Natural killer cell (primary cell): Measurements from ENCODE around the gene MINDY3. TPM values are rescaled to one million over a fixed set of nuclear protein-coding genes. Genes with fewer than 3 reads are reported as not detected.

ENCODE experiments used
- ATAC-seq, 3 donors: fragments of 150-1000 bp in 2 of 3; fragments of 200-7000 bp in 1 of 3; cut with Tn5 transposase; 1 replicate in 1 of 3; 2 replicates in 2 of 3; pipeline ENCODE4 v1.10.0; 2021; ENCODE audit warnings: mild to moderate bottlenecking in 2 of 3, moderate library complexity in 2 of 3
- DNase-seq, 2 donors: peaks; one replicate each; pipeline versions ENCODE4 v3.0.0 to v3.0.0-alpha.2; 2013 to 2021; ENCODE audit warnings: mixed read lengths in 1 of 2
- H3K27ac ChIP-seq: one replicate; pipeline ENCODE4 v1.5.1; 2013; ENCODE audit warnings: mild to moderate bottlenecking, low read length
- H3K27me3 ChIP-seq: one replicate; pipeline ENCODE4 v1.6.1; 2013; ENCODE audit warnings: low read length; ENCODE audit not compliant: control insufficient read depth, insufficient read depth
- H3K36me3 ChIP-seq: one replicate; pipeline ENCODE4 v1.6.1; 2013; ENCODE audit warnings: low read length; ENCODE audit not compliant: control insufficient read depth, insufficient read depth
- H3K4me1 ChIP-seq: one replicate; pipeline ENCODE4 v1.6.1; 2013; ENCODE audit warnings: low read length; ENCODE audit not compliant: control insufficient read depth, insufficient read depth
- H3K4me3 ChIP-seq: one replicate; pipeline ENCODE4 v1.5.1; 2013; ENCODE audit warnings: low read length
- H3K9me3 ChIP-seq: one replicate; pipeline ENCODE4 v1.6.1; 2013; ENCODE audit warnings: low read length; ENCODE audit not compliant: control insufficient read depth, insufficient read depth
- H3K27ac Mint-ChIP-seq, 2 donors: one replicate each; pipeline ENCODE4 v1.8.0; 2022; ENCODE audit warnings: mild to moderate bottlenecking in 2 of 2, mixed read lengths in 2 of 2, moderate library complexity in 1 of 2
- H3K27me3 Mint-ChIP-seq, 2 donors: one replicate each; pipeline ENCODE4 v1.8.0; 2022; ENCODE audit warnings: low read depth in 2 of 2, mixed read lengths in 2 of 2
- H3K36me3 Mint-ChIP-seq: one replicate; pipeline ENCODE4 v1.8.0; 2022; ENCODE audit warnings: mixed read lengths
- H3K4me1 Mint-ChIP-seq, 2 donors: one replicate each; pipeline ENCODE4 v1.8.0; 2022; ENCODE audit warnings: mixed read lengths in 2 of 2
- H3K4me3 Mint-ChIP-seq: one replicate; pipeline ENCODE4 v1.8.0; 2022; ENCODE audit warnings: mild to moderate bottlenecking, moderate library complexity, mixed read lengths
- H3K9me3 Mint-ChIP-seq, 2 donors: one replicate each; pipeline ENCODE4 v1.8.0; 2022; ENCODE audit warnings: mixed read lengths in 2 of 2
- WGBS: methylation state at CpG from one replicate; pipeline ENCODE4 v1.1.7; 2013; ENCODE audit warnings: missing lambda C conversion rate; ENCODE audit not compliant: insufficient coverage; 5-methylcytosine and 5-hydroxymethylcytosine counted together
- intact Hi-C: fragments of 100-400 bp; cut with micrococcal nuclease; formaldehyde crosslinking; loops from one replicate; pipeline ENCODE4 v1.14.2; 2022
- total RNA-seq, 4 donors: library from RNA; stranded (reverse); fragments of 120-200 nt in 1 of 4; gene quantifications; one replicate each; pipeline versions ENCODE4 v1.2.3 to v1.2.4, GENCODE V29; 2013 to 2022
- TF ChIP-seq, protein P1 (sequence below): fragments of 200-600 bp; IDR thresholded peaks from one replicate; pipeline ENCODE4 v1.8.0; 2022; ENCODE audit warnings: antibody characterized with exemption

MINDY3 gene
- total RNA-seq, 3 donors from 2014 or later (not counting 1 experiment from before 2014, with no cell fraction given), result 48.8 to 57.3 (median 53.3) TPM

DNA sequence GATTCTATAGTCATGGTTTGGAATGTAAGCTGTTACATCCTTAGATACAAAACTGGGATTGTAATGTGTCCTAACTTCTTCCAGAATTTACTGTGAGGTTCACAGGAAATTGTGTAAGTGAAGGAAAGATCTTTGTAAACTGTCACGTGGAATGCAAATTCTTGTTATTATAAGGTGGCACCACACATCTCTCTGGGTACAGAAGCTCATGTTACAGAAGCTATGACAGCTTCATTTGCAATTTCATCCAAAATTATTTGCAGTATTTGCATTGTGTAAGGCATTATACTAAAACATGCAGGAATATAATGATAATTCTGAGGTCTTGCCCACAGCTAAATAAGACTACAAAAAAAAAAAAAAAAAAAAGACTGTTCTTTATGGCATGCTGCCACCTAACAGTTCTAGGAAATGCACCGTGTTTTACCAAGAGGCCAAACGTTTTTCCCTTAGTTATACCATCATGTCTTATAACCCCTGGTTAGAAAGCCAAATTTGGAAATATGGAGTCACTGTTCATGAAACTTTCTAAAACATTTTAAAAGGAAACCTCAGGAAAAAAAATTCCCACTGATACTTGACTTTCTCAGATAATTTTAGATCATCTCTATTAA lies 17.6 kb downstream of the MINDY3 start:
- TF ChIP-seq, protein P1, sequence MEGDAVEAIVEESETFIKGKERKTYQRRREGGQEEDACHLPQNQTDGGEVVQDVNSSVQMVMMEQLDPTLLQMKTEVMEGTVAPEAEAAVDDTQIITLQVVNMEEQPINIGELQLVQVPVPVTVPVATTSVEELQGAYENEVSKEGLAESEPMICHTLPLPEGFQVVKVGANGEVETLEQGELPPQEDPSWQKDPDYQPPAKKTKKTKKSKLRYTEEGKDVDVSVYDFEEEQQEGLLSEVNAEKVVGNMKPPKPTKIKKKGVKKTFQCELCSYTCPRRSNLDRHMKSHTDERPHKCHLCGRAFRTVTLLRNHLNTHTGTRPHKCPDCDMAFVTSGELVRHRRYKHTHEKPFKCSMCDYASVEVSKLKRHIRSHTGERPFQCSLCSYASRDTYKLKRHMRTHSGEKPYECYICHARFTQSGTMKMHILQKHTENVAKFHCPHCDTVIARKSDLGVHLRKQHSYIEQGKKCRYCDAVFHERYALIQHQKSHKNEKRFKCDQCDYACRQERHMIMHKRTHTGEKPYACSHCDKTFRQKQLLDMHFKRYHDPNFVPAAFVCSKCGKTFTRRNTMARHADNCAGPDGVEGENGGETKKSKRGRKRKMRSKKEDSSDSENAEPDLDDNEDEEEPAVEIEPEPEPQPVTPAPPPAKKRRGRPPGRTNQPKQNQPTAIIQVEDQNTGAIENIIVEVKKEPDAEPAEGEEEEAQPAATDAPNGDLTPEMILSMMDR, result no peak
- Mint-ChIP-seq H3K27ac (peak overlapping the region; percentile 41 to 59), H3K4me3 (no peak overlapping the region), H3K9me3 (no peaks in the 10 kb centered on the region), H3K36me3 (no peaks in the 10 kb centered on the region), H3K27me3 (no peaks in the 10 kb centered on the region), H3K4me1 (peaks cover 23 to 24% of the 10 kb centered on the region in 2 donors)
- no peaks in the 10 kb centered on the region for H3K4me1 ChIP-seq
- no peak overlapping the region for H3K4me3 ChIP-seq
- H3K36me3 ChIP-seq, result peaks cover 15% of the 10 kb centered on the region
- 29% methylated on average over 3 of the region's 3 CpGs for WGBS
- no peaks in the 10 kb centered on the region for H3K9me3 ChIP-seq
- ATAC-seq (no peak), DNase-seq (no peak)
- H3K27me3 ChIP-seq, result no peaks in the 10 kb centered on the region
- intact Hi-C loops, result no loop called here
- H3K27ac ChIP-seq, result no peak overlapping the region

DNA sequence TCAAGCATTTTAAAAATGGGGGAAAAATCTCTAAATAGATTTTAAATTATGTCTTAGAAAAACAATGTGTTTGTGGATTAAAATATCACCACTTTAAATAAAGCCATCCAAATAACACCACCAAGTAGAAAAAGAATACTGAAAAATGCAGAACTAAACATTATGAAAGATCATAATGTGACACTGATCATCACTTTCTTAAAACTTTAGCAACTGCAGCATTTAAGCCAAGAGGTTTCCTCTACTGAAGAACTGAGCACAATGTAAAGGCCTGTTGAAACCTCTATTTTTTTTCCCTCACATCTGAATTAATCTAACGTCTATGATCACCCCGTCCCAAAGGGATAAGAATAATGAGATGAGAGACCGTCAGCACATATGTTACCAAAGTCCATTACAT lies 18.6 kb downstream of the MINDY3 start:
- Mint-ChIP-seq H3K36me3 (no peaks in the 10 kb centered on the region), H3K9me3 (no peaks in the 10 kb centered on the region), H3K27ac (peak overlapping the region; percentile 47 to 62), H3K27me3 (no peaks in the 10 kb centered on the region), H3K4me1 (peaks cover 21 to 22% of the 10 kb centered on the region in 2 donors), H3K4me3 (no peak overlapping the region)
- ATAC-seq (no peak), DNase-seq (no peak)
- intact Hi-C loops, result no loop called here
- peaks cover 15% of the 10 kb centered on the region for H3K36me3 ChIP-seq
- 80% methylated on average over 2 of the region's 3 CpGs for WGBS
- H3K27me3 ChIP-seq, result no peaks in the 10 kb centered on the region
- no peaks in the 10 kb centered on the region for H3K9me3 ChIP-seq
- TF ChIP-seq, protein P1, result no peak
- H3K4me1 ChIP-seq, result no peaks in the 10 kb centered on the region
- no peak overlapping the region for H3K27ac ChIP-seq
- no peak overlapping the region for H3K4me3 ChIP-seq

DNA sequence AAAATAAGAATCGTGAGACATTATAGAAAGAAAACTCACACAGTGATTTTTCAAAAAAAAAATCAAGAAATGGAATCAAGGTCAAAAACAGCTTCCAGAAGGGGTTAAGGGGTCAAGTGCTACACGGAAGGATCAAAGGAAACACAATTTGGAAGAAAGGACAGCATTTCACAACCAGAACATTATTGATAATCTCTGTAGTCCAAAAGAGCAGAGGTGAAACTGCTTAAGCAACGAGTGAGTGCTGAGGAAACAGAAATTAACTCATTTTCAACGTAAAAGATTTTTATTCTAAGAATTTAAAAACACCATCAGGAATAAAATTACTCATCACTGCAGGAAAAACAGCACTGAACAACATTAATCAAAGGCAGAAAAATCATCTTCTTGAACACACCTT lies 23.5 kb downstream of the MINDY3 start:
- Histone ChIP-seq H3K27me3 (no peaks in the 10 kb centered on the region), H3K4me3 (no peak overlapping the region), H3K36me3 (peaks cover 31% of the 10 kb centered on the region), H3K9me3 (no peaks in the 10 kb centered on the region), H3K27ac (no peak overlapping the region), H3K4me1 (no peaks in the 10 kb centered on the region)
- ATAC-seq (no peak), DNase-seq (no peak)
- 96% methylated on average over 4 of the region's 4 CpGs for WGBS
- H3K27me3 Mint-ChIP-seq, result no peaks in the 10 kb centered on the region
- H3K4me1 Mint-ChIP-seq, result peaks cover 5 to 9% of the 10 kb centered on the region in 2 donors
- H3K36me3 Mint-ChIP-seq, result no peaks in the 10 kb centered on the region
- TF ChIP-seq, protein P1, result no peak
- intact Hi-C loops, result no loop called here
- no peak overlapping the region for H3K4me3 Mint-ChIP-seq
- H3K9me3 Mint-ChIP-seq, result no peaks in the 10 kb centered on the region
- H3K27ac Mint-ChIP-seq, result no peak overlapping the region

DNA sequence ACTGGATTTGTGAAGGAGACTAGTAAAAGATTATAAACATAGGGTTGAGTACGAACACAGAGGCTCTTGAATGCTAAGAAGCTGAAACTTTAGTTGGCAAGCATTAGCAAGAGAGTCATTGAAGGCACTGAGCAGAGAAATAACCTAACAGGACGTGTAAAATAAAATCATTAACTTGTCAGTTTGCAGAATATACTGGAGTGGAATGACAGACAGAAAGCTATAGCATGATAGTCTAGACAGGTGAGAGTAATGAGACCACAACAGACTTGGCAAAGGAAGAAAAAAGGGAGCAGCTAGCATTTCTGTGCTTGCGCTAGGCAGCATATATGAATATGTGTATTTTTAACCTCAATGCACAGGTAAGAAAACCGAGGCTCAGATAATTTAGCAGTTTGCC lies 30.8 kb downstream of the MINDY3 start:
- Mint-ChIP-seq H3K36me3 (peaks cover 5% of the 10 kb centered on the region), H3K27me3 (no peaks in the 10 kb centered on the region), H3K9me3 (no peaks in the 10 kb centered on the region), H3K4me1 (peaks cover 0 to 5% of the 10 kb centered on the region in 2 donors), H3K27ac (no peak overlapping the region), H3K4me3 (no peak overlapping the region)
- TF ChIP-seq, protein P1, result no peak
- DNase-seq, result no peak
- H3K4me3 ChIP-seq, result no peak overlapping the region
- 95% methylated on average over 4 of the region's 4 CpGs for WGBS
- ATAC-seq, result no peak
- H3K27ac ChIP-seq, result no peak overlapping the region
- H3K36me3 ChIP-seq, result peaks cover 52% of the 10 kb centered on the region
- no peaks in the 10 kb centered on the region for H3K4me1 ChIP-seq
- no peaks in the 10 kb centered on the region for H3K9me3 ChIP-seq
- no peaks in the 10 kb centered on the region for H3K27me3 ChIP-seq
- intact Hi-C loops, result no loop called here
